K562 (cell line): Measurements from ENCODE around the gene FBXW7. TPM values are rescaled to one million over a fixed set of nuclear protein-coding genes. Genes with fewer than 3 reads are reported as not detected.

Source experiments
- ATAC-seq: fragments of 200-7000 bp; cut with Tn5 transposase; 3 replicates; pipeline ENCODE4 v1.9.1; 2020; ENCODE audit warnings: moderate library complexity
- BruUV-seq: library from RNA; stranded (reverse); fragments of 400-500 nt; replicated peaks from 2 replicates; lab custom pipeline; 2021; lab: Mats Ljungman, UMichigan
- CTCF ChIA-PET: fragments of 300-600 bp; formaldehyde crosslinking; extraction: SDS; loops from one replicate; lab custom pipeline; 2021; ENCODE audit warnings: low intra/inter-chr PET ratio; lab: Yijun Ruan, JAX
- POLR2A ChIA-PET: fragments of 300-600, 350-650 bp; sonication (Branson Sonifier 250); formaldehyde crosslinking; extraction: SDS; loops from one replicate; lab custom pipeline; 2021; ENCODE audit warnings: antibody characterized with exemption, inconsistent platforms; lab: Yijun Ruan, JAX
- DNase-seq, 4 experiments: peaks; one replicate each; pipeline versions ENCODE4 v3.0.0 to v3.0.0-alpha.2; 2011 to 2018; ENCODE audit warnings: low spot score in 3 of 4, mixed read lengths in 3 of 4; ENCODE audit errors: extremely low read depth in 1 of 4
- FAIRE-seq: peaks from 2 replicates; lab custom pipeline; 2011; peaks lifted over from hg19 to GRCh38; lab: Jason Lieb, UNC
- H2AFZ ChIP-seq: 2 replicates; pipeline ENCODE4 v1.6.0; 2011; ENCODE audit warnings: low read depth, low read length, control low read depth, inconsistent platforms
- H3K27ac ChIP-seq: fragments of 200-600 bp; 3 replicates; pipeline ENCODE4 v1.8.0; 2011; ENCODE audit warnings: low read depth, mild to moderate bottlenecking, control low read depth, inconsistent platforms, low read length, moderate library complexity, mixed read lengths; ENCODE audit errors: extremely low read depth
- H3K27me3 ChIP-seq, 2 experiments: fragments of 300-600 bp in 1 of 2; 2 replicates in 1 of 2; 3 replicates in 1 of 2; pipeline versions ENCODE4 v1.6.0 to v1.8.0; 2011; ENCODE audit warnings: inconsistent platforms in 2 of 2, low read length in 2 of 2, mild to moderate bottlenecking in 1 of 2, mixed read lengths in 1 of 2, moderate library complexity in 1 of 2; ENCODE audit not compliant: control insufficient read depth in 2 of 2, insufficient read depth in 2 of 2
- H3K36me3 ChIP-seq: fragments of 300-600 bp; 3 replicates; pipeline ENCODE4 v1.8.0; 2011; ENCODE audit warnings: mild to moderate bottlenecking, low read length, inconsistent platforms; ENCODE audit not compliant: control insufficient read depth, insufficient read depth
- H3K4me1 ChIP-seq, 2 experiments: fragments of 200-600 bp in 1 of 2; replicated peaks in 1 of 2; 2 replicates in 1 of 2; 3 replicates in 1 of 2; pipeline versions ENCODE4 v1.5.1 to v1.8.0; 2011; ENCODE audit warnings: inconsistent platforms in 2 of 2, low read length in 2 of 2, mild to moderate bottlenecking in 1 of 2, mixed read lengths in 1 of 2, moderate library complexity in 1 of 2; ENCODE audit not compliant: control insufficient read depth in 2 of 2, insufficient read depth in 2 of 2
- H3K4me2 ChIP-seq: 2 replicates; pipeline ENCODE4 v1.6.1; 2011; ENCODE audit warnings: low read length, control low read depth, inconsistent platforms, mixed read lengths; ENCODE audit not compliant: insufficient read depth
- H3K4me3 ChIP-seq: fragments of 200-600 bp; sonication (generic), shearing (Covaris generic); 2 replicates; pipeline ENCODE4 v1.5.1; 2016; ENCODE audit warnings: control low read depth, inconsistent platforms
- H3K79me2 ChIP-seq: fragments of 200-600 bp; 3 replicates; pipeline ENCODE4 v1.8.0; 2011; ENCODE audit warnings: low read length, inconsistent platforms; ENCODE audit not compliant: control insufficient read depth, insufficient read depth
- H3K9ac ChIP-seq, 2 experiments: 2 replicates each; pipeline versions ENCODE4 v1.6.0 to v1.6.1; 2011; ENCODE audit warnings: low read depth in 2 of 2, low read length in 2 of 2, control low read depth in 1 of 2, inconsistent platforms in 1 of 2, mild to moderate bottlenecking in 1 of 2, mixed read lengths in 1 of 2; ENCODE audit not compliant: insufficient read depth in 1 of 2
- H3K9me1 ChIP-seq: one replicate; pipeline ENCODE4 v1.6.0; 2011; ENCODE audit warnings: inconsistent platforms, mild to moderate bottlenecking, low read length, moderate library complexity; ENCODE audit not compliant: control insufficient read depth, insufficient read depth
- H3K9me3 ChIP-seq: replicated peaks from 2 replicates; pipeline ENCODE4 v1.5.1; 2011; ENCODE audit warnings: low read depth, low read length, inconsistent platforms; ENCODE audit not compliant: control insufficient read depth, insufficient read depth
- H4K20me1 ChIP-seq: replicated peaks from 2 replicates; pipeline ENCODE4 v1.6.1; 2011; ENCODE audit warnings: low read length, inconsistent platforms, mixed read lengths; ENCODE audit not compliant: control insufficient read depth, insufficient read depth
- CBX8 ChIP-seq: fragments of 200-600 bp; sonication (generic); IDR thresholded peaks from 2 replicates; pipeline ENCODE4 v1.6.1; 2012; ENCODE audit warnings: borderline replicate concordance, mixed run types, low read depth, mild to moderate bottlenecking, moderate library complexity, mixed read lengths, low read length, control low read depth, inconsistent platforms; ENCODE audit not compliant: poor library complexity, severe bottlenecking; ENCODE audit errors: extremely low read depth
- DMBX1 ChIP-seq: fragments of 250-450 bp; sonication (Bioruptor Pico); IDR thresholded peaks from 2 replicates; pipeline ENCODE4 v1.8.0; 2022; ENCODE audit warnings: inconsistent platforms, mild to moderate bottlenecking, moderate library complexity, borderline replicate concordance
- ETS2 ChIP-seq: IDR thresholded peaks from 2 replicates; pipeline ENCODE4 v1.6.1; 2016; ENCODE audit warnings: borderline replicate concordance, missing genetic modification characterization, mild to moderate bottlenecking, moderate library complexity, missing compliant biosample characterization; ENCODE audit not compliant: poor library complexity, severe bottlenecking
- GABPA ChIP-seq: fragments of 200-800 bp; sonication (Bioruptor generic); conservative IDR thresholded peaks from 2 replicates; pipeline ENCODE4 v1.6.1; 2016; ENCODE audit warnings: low read depth, missing genetic modification characterization, missing compliant biosample characterization
- HNRNPL ChIP-seq: fragments of 200-400 bp; formaldehyde crosslinking; IDR thresholded peaks from 2 replicates; pipeline ENCODE4 v1.6.1; 2017; ENCODE audit warnings: low read depth, mild to moderate bottlenecking, low read length
- NFATC3 ChIP-seq: fragments of 450-650 bp; IDR thresholded peaks from 2 replicates; pipeline ENCODE4 v1.6.1; 2017; ENCODE audit warnings: mild to moderate bottlenecking
- POLR3G ChIP-seq: IDR thresholded peaks from 2 replicates; pipeline ENCODE4 v1.6.1; 2011; ENCODE audit not compliant: insufficient read length, insufficient replicate concordance; ENCODE audit errors: extremely low read depth
- RFX1 ChIP-seq: fragments of 450-650 bp; IDR thresholded peaks from 2 replicates; pipeline ENCODE4 v1.6.1; 2016; ENCODE audit warnings: mild to moderate bottlenecking, moderate library complexity
- U2AF1 ChIP-seq: fragments of 200-400 bp; formaldehyde crosslinking; optimal IDR thresholded peaks from 2 replicates; pipeline ENCODE3; 2017; ENCODE audit warnings: mild to moderate bottlenecking, low read depth, low read length, moderate library complexity
- ZNF316 ChIP-seq: fragments of 450-650 bp; IDR thresholded peaks from 2 replicates; pipeline ENCODE4 v1.6.1; 2016
- WGBS: fragments of 100-300 bp; shearing (Covaris generic); methylation state at CpG from one replicate; pipeline ENCODE4 v1.1.6; 2016; ENCODE audit warnings: low coverage, mixed read lengths; ENCODE audit not compliant: insufficient coverage; ENCODE audit errors: missing lambda C conversion rate; 5-methylcytosine and 5-hydroxymethylcytosine counted together
- in situ Hi-C: fragments of 300-500 bp; cut with MboI; formaldehyde crosslinking; loops from 4 replicates; pipeline ENCODE4 v1.15.0; 2018; ENCODE audit warnings: inconsistent platforms, mixed read lengths
- intact Hi-C: fragments of 100-400 bp; cut with micrococcal nuclease; formaldehyde crosslinking; loops from 2 replicates; pipeline ENCODE4 v1.14.2; 2022
- polyA plus RNA-seq, 8 experiments: library from polyadenylated mRNA; depleted of rRNA in 4 of 8; stranded (reverse) in 5 of 8; unstranded in 3 of 8; fragments of >200 nt; fragmentation: Nextera tagmentation in 2 of 8; fragmentation: Illumina TruSeq in 1 of 8; extraction: Ambion mirVana in 2 of 8; extraction: Trizol in 1 of 8; gene quantifications; 2 replicates each; pipeline versions ENCODE4 v1.2.1 to v1.2.3, GENCODE V29; 2011 to 2014; ENCODE audit warnings: inconsistent platforms in 1 of 8, missing spikeins in 1 of 8
- total RNA-seq, 7 experiments: library from RNA; depleted of rRNA in 6 of 7; stranded (reverse); fragments of >200 nt in 6 of 7; fragmentation: Illumina TruSeq in 2 of 7; extraction: Trizol in 2 of 7; gene quantifications; 2 replicates each; pipeline versions ENCODE4 v1.2.1 to v1.2.3, GENCODE V29; 2011 to 2021; ENCODE audit warnings: low replicate concordance in 1 of 7
- TF ChIP-seq, protein P1 (sequence below): fragments of 250-450 bp; sonication (Bioruptor Pico); IDR thresholded peaks from 2 replicates; pipeline ENCODE4 v1.8.0; 2021; ENCODE audit warnings: borderline replicate concordance, mild to moderate bottlenecking, moderate library complexity; ENCODE audit not compliant: poor library complexity, severe bottlenecking
- TF ChIP-seq, protein P2 (sequence below): fragments of 250-450 bp; sonication (Bioruptor Pico); IDR thresholded peaks from 2 replicates; pipeline ENCODE4 v1.5.0; 2020; ENCODE audit warnings: mild to moderate bottlenecking, borderline replicate concordance
- TF ChIP-seq, protein P3 (sequence below): fragments of 450-650 bp; IDR thresholded peaks from 2 replicates; pipeline ENCODE4 v1.6.1; 2016; ENCODE audit warnings: borderline replicate concordance
- TF ChIP-seq, protein P4 (sequence below): IDR thresholded peaks from 2 replicates; pipeline ENCODE4 v1.6.1; 2016; ENCODE audit warnings: missing genetic modification characterization, missing compliant biosample characterization

Gene FBXW7
- total and polyA plus RNA-seq, 9 of the 15 experiments (the other 6 are each of a cell fraction or from before 2014, with no cell fraction given): 6.8 to 44.2 (median 16.4) TPM

DNA sequence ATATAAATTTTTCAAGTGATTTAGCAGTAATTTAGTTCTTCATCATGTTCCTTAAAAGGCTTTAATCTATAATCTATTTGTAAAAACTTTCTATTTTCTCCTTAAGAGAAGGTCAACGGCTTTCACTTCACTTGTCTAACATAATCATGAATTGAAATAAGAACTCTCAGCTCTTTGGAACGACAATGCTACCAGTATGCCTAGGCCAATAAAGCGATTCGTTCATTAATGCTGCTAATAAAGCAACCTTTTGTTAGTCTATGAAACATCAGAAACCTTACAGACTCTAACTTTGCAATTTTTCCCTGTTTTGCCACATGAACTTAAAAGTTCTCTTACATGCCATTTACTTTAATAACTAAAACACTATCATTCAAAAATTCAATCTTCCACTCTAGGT is 47.6 kb downstream of the FBXW7 start:
- POLR2A ChIA-PET: no interaction called here
- no TSS peak for BruUV-seq
- in situ Hi-C loops: no loop called here

More for the DNA sequence above, 47.6 kb downstream of the FBXW7 start:
- Histone ChIP-seq H4K20me1 (no peaks in the 10 kb centered on the region), H3K79me2 (peaks cover 9% of the 10 kb centered on the region; the same call in 2 of the 3 replicates), H3K4me2 (no peak overlapping the region), H3K36me3 (no peaks in the 10 kb centered on the region), H3K27ac (no peak overlapping the region), H2AFZ (no peak overlapping the region), H3K27me3 (no peaks in the 10 kb centered on the region), H3K9ac (no peak overlapping the region), H3K9me1 (no peaks in the 10 kb centered on the region), H3K9me3 (no peaks in the 10 kb centered on the region), H3K4me3 (no peak overlapping the region), H3K4me1 (no peaks in the 10 kb centered on the region)
- ATAC-seq: no peak
- intact Hi-C loops: no loop called here
- no peak for DNase-seq
- no peak for FAIRE-seq
- TF ChIP-seq HNRNPL (no peak), CBX8 (no peak), DMBX1 (CRISPR knock-in tag) (no peak), ZNF316 (no peak), GABPA (no peak), ETS2 (tag) (no peak), U2AF1 (no peak), RFX1 (no peak), POLR3G (no peak), NFATC3 (no peak)
- TF ChIP-seq, protein P1, sequence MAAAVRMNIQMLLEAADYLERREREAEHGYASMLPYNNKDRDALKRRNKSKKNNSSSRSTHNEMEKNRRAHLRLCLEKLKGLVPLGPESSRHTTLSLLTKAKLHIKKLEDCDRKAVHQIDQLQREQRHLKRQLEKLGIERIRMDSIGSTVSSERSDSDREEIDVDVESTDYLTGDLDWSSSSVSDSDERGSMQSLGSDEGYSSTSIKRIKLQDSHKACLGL: no peak
- TF ChIP-seq, protein P2, sequence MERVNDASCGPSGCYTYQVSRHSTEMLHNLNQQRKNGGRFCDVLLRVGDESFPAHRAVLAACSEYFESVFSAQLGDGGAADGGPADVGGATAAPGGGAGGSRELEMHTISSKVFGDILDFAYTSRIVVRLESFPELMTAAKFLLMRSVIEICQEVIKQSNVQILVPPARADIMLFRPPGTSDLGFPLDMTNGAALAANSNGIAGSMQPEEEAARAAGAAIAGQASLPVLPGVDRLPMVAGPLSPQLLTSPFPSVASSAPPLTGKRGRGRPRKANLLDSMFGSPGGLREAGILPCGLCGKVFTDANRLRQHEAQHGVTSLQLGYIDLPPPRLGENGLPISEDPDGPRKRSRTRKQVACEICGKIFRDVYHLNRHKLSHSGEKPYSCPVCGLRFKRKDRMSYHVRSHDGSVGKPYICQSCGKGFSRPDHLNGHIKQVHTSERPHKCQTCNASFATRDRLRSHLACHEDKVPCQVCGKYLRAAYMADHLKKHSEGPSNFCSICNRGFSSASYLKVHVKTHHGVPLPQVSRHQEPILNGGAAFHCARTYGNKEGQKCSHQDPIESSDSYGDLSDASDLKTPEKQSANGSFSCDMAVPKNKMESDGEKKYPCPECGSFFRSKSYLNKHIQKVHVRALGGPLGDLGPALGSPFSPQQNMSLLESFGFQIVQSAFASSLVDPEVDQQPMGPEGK (CRISPR knock-in tag): no peak
- TF ChIP-seq, protein P3, sequence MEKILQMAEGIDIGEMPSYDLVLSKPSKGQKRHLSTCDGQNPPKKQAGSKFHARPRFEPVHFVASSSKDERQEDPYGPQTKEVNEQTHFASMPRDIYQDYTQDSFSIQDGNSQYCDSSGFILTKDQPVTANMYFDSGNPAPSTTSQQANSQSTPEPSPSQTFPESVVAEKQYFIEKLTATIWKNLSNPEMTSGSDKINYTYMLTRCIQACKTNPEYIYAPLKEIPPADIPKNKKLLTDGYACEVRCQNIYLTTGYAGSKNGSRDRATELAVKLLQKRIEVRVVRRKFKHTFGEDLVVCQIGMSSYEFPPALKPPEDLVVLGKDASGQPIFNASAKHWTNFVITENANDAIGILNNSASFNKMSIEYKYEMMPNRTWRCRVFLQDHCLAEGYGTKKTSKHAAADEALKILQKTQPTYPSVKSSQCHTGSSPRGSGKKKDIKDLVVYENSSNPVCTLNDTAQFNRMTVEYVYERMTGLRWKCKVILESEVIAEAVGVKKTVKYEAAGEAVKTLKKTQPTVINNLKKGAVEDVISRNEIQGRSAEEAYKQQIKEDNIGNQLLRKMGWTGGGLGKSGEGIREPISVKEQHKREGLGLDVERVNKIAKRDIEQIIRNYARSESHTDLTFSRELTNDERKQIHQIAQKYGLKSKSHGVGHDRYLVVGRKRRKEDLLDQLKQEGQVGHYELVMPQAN: no peak
- TF ChIP-seq, protein P4, sequence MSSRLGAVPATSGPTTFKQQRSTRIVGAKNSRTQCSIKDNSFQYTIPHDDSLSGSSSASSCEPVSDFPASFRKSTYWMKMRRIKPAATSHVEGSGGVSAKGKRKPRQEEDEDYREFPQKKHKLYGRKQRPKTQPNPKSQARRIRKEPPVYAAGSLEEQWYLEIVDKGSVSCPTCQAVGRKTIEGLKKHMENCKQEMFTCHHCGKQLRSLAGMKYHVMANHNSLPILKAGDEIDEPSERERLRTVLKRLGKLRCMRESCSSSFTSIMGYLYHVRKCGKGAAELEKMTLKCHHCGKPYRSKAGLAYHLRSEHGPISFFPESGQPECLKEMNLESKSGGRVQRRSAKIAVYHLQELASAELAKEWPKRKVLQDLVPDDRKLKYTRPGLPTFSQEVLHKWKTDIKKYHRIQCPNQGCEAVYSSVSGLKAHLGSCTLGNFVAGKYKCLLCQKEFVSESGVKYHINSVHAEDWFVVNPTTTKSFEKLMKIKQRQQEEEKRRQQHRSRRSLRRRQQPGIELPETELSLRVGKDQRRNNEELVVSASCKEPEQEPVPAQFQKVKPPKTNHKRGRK (tag): no peak
- WGBS: 69% methylated on average over 4 of the region's 4 CpGs
- CTCF ChIA-PET: no interaction called here
